Type B pancreatic cell (in vitro differentiated cells): ENCODE data around the gene EFNA5. TPM values are rescaled to one million over a fixed set of nuclear protein-coding genes. Genes with fewer than 3 reads are reported as not detected.

Experiments
- DNase-seq: peaks from one replicate; pipeline ENCODE4 v3.0.0; 2021; ENCODE audit warnings: mixed read lengths; ENCODE audit not compliant: unreplicated experiment; ENCODE audit errors: extremely low spot score
- H3K27ac Mint-ChIP-seq: 2 replicates; pipeline ENCODE4 v1.8.0; 2021; ENCODE audit warnings: mild to moderate bottlenecking, mixed read lengths
- H3K27me3 Mint-ChIP-seq: 2 replicates; pipeline ENCODE4 v1.8.0; 2021; ENCODE audit warnings: mixed read lengths
- H3K36me3 Mint-ChIP-seq: 2 replicates; pipeline ENCODE4 v1.8.0; 2021; ENCODE audit warnings: mixed read lengths
- H3K4me1 Mint-ChIP-seq: one replicate; pipeline ENCODE4 v1.8.0; 2021; ENCODE audit warnings: mixed read lengths; ENCODE audit not compliant: unreplicated experiment
- H3K4me3 Mint-ChIP-seq: 2 replicates; pipeline ENCODE4 v1.8.0; 2021; ENCODE audit warnings: mild to moderate bottlenecking, mixed read lengths
- H3K9me3 Mint-ChIP-seq: 2 replicates; pipeline ENCODE4 v1.8.0; 2021; ENCODE audit warnings: mixed read lengths
- CTCF ChIP-seq: fragments of 200-600 bp; sonication (generic); conservative IDR thresholded peaks from 2 replicates; pipeline ENCODE4 v1.5.0; 2021; ENCODE audit warnings: antibody characterized with exemption, mild to moderate bottlenecking
- total RNA-seq: library from RNA; stranded (reverse); gene quantifications from 2 replicates; pipeline ENCODE4 v1.2.1, GENCODE V29; 2021; ENCODE audit warnings: low replicate concordance

The EFNA5 gene
- total RNA-seq, 1 donor from 2014 or later: 65.0 TPM

GRCh38 chr5:107383414-107383813, 287.3 kb downstream of the EFNA5 start:
- TF ChIP-seq CTCF: no peak
- H3K9me3 Mint-ChIP-seq: no peaks in the 10 kb centered on the region
- DNase-seq: no peak
- H3K27ac Mint-ChIP-seq: no peak overlapping the region
- peaks cover 31% of the 10 kb centered on the region for H3K4me1 Mint-ChIP-seq
- peaks cover 28% of the 10 kb centered on the region for H3K36me3 Mint-ChIP-seq
- no peaks in the 10 kb centered on the region for H3K27me3 Mint-ChIP-seq
- no peak overlapping the region for H3K4me3 Mint-ChIP-seq

- no peak overlapping the region for H3K27ac Mint-ChIP-seq
- no peaks in the 10 kb centered on the region for H3K27me3 Mint-ChIP-seq
- peaks cover 37% of the 10 kb centered on the region for H3K36me3 Mint-ChIP-seq
- no peaks in the 10 kb centered on the region for H3K9me3 Mint-ChIP-seq
- peaks cover 18% of the 10 kb centered on the region for H3K4me1 Mint-ChIP-seq
- TF ChIP-seq CTCF: no peak
- no peak overlapping the region for H3K4me3 Mint-ChIP-seq
- DNase-seq: no peak
Measured at GRCh38 chr5:107381189-107381856, 289.4 kb downstream of the EFNA5 start.

- Mint-ChIP-seq H3K27me3 (no peaks in the 10 kb centered on the region), H3K4me1 (peaks cover 12% of the 10 kb centered on the region), H3K4me3 (no peak overlapping the region), H3K27ac (no peak overlapping the region), H3K36me3 (peaks cover 37% of the 10 kb centered on the region), H3K9me3 (no peaks in the 10 kb centered on the region)
- no peak for TF ChIP-seq CTCF
- DNase-seq: no peak
Measured at GRCh38 chr5:107380654-107381053, 290.1 kb downstream of the EFNA5 start.

- no peak for DNase-seq
- peaks cover 15% of the 10 kb centered on the region for H3K4me1 Mint-ChIP-seq
- H3K36me3 Mint-ChIP-seq: peaks cover 20% of the 10 kb centered on the region
- H3K27me3 Mint-ChIP-seq: no peaks in the 10 kb centered on the region
- TF ChIP-seq CTCF: no peak
- H3K4me3 Mint-ChIP-seq: no peak overlapping the region
- H3K9me3 Mint-ChIP-seq: no peaks in the 10 kb centered on the region
- no peak overlapping the region for H3K27ac Mint-ChIP-seq
Measured at GRCh38 chr5:107378218-107378899, 292.4 kb downstream of the EFNA5 start.

- Mint-ChIP-seq H3K9me3 (no peaks in the 10 kb centered on the region), H3K4me1 (peaks cover 22% of the 10 kb centered on the region), H3K36me3 (peaks cover 14% of the 10 kb centered on the region), H3K27ac (no peak overlapping the region), H3K4me3 (no peak overlapping the region), H3K27me3 (no peaks in the 10 kb centered on the region)
- DNase-seq: no peak
- no peak for TF ChIP-seq CTCF
Measured at GRCh38 chr5:107377277-107377609, 293.5 kb downstream of the EFNA5 start.
